Stimulated activated CD4-positive, alpha-beta T cell treated with anti-CD3 and anti-CD28 coated beads, Interleukin-12 subunit alpha, Interleukin-12 subunit beta, amount 100 ng/mL, for 4 hours (primary cell): ENCODE data around the gene LY6G6C.

Experiments used
- DNase-seq: peaks from one replicate; pipeline ENCODE4 v3.0.0-alpha.2; 2020

LY6G6C gene, protein sequence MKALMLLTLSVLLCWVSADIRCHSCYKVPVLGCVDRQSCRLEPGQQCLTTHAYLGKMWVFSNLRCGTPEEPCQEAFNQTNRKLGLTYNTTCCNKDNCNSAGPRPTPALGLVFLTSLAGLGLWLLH

DNA sequence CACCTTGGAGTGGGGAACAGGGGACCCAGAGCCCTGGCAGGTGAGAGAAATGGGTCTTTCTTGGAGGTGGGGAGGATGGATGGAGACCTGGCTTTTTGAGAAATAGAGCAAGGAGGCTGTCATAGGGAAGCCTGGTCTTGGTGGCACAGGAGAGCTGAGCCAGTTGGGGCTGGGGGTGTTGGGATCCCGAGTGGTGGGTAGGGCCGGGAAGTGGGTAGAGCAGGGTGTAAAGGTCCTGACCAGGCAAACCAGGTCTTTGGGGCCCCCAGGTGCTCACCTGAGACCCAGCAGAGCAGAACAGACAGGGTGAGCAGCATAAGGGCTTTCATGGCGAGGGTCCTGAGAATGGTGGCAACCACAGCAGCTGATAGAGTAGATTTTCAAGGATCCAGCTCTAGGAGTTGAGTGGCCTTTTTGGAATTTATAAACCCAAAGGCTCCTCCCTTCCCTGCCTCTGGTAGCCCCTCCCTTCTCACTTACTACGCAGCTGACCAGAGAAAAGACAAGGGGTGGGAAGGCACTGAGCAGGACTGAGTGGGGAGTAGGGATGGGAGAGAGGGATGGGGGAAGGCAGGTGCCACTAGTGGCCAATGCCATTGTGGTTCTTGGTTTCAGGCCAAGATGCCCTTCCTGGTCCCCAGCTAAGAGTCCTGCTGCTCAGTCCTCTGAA, at the start of gene LY6G6C:
TSS of gene LY6G6C (minus strand) at position 396 of the 670 bp plus-strand sequence. CDS start at position 329, 67 bp downstream.
- DNase-seq, result no peak

DNA sequence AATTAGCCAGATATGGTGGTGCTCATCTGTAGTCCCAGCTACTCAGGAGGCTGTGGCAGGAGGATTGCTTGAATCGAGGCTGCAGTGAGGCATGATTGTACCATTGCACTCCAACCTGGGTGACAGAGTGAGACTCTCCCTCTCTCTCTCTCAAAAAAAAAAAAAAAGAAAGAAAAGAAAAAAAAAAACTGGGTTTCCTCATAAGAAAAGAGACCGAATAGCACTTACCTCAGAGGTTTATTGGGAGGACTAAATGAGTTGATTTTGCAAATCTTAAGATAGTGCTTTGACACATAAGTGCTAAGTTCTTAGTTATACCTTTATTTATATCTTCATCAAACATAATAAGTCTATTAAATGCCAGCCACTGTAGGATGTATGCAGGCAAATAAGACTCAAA, 49.3 kb upstream of the LY6G6C start:
- no peak for DNase-seq

DNA sequence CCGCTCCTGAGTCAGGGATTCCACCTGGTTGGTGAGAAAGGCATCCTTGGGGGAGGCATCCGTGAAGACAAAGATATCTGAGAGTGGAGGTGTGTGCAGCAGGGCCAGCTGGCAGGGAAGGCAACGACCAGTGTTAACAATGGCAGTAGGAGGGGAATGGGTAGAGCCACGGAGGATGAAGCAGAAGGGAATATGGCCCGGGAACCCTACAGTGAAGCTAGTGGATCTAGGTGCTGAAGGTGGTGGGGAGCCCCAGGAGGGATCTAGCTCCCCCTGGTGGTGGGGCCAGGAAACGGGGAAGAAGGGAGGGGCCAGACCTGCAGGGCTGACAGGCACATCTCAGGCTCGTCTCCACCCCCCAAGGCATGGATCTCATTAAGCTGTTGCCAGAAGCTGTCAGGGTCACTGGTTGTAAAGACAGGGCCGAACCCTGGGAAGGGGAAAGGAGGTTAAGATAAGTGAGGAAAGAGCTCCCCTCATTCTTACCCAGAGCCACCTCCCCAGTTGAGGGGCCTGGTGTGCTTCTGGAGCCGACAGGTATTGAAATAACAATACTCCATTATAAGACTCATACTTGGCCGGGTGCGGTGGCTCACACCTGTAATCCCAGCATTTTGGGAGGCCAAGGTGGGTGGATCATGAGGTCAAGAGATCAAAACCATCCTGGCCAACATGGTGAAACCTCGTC, 48.3 kb upstream of the LY6G6C start:
- DNase-seq, result peak; percentile 70

DNA sequence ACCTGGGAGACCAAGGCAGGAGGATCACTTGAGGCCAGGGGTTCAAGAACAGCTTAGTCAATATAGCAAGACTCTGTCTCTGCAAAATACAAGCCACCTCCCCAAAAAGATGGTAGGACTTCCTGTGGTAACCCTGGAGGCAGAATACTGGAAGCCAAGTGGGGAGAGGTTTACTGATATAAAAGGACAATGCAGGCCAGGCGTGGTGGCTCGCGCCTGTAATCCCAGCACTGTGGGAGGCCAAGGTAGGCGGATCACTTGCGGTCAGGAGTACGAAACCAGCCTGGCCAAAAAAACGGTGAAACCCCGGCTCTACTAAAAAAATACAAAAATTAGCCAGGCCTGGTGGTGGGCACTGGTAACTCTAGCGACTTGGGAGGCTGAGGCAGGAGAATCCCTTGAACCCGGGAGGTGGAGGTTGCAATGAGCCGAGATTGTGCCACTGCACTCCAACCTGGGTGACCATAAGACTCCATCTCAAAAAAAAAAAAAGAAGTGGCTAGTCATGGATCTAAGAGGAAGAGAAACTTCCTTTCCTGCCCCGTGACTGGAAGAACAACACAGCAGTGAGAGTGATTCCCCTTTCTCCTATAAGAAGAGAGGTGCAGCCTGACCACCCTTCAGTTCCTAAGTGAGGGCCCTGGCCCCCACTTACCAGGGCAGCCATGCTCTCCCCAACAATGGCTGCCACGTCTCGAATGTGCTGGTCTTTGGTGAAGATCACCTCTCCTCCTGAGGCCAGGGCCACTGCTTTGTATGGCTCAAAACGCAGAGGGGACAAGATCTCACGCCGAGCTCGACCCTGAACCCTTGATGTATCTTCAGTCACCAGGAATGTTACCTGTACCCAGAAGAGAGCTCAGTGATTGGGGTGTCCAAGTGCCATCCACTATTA, 47.1 kb upstream of the LY6G6C start:
- no peak for DNase-seq

DNA sequence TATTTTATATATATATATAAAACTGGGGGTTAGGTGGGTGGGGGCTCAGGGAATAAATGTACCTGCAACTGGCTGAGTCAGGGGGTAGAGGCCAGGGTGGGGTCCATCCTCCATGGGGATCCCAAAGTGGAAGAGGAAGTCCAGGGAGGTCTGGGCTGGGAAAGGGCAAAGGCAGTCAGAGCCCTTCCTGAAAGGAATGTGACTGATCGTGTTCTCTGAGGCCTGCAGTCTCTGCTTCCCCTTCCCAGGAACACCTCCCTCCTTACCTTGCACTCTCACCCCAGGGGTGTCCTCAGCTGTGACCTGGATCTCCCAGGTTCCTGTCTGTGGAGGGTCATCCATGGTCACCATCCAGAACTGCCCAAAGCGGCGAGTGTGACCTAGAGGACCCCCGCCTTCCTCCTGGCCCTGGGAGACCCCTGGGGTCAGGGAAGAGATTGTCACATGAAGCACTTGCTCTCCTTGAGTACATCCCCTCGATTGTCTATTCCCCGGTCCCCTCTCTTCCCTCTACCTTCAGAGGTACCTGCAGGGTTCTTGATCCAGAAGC, 45.6 kb upstream of the LY6G6C start:
- no peak for DNase-seq

DNA sequence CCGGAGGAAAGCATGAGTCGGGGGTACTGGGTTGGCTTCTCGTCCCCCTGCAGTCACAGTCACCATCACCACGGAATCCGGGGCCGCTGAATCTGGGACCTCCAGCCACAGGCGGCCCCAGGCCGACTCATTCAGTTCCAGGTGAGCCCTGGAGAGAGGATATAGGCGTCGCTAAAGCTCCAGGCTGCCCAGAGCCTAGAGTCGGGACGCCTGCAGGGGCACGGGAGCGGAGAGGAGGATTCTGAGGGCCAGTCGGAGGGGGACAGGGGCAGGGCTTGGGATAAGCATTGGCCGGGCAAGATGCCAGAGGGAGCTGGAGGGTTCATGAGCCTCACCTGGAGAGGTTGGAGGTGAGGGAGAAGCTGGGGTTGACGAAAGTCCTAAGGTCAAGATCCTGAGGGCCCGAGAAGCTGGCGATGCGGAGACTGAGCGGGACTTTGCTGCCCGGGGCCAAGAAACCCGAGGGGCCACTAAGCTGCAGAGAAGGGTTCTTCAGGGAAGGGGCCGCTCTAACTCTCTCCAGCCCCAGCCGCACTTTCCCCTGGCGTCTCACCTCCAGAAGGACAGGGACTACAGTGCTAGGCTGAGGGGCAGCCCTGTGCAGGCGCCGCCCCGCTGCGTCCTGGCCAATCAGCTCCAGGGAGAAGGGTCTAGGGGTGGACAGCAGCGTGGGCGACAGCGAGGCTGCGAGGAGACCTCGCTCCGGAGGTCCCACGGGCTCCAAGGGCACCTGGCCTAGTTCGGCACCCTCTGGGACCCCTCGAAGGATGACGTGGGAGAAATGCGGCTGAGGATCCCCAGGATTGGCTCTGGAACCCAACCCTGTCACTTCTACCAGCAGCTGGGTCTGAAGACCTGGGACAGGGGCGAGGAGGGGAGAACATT, 44.6 kb upstream of the LY6G6C start:
- no peak for DNase-seq

DNA sequence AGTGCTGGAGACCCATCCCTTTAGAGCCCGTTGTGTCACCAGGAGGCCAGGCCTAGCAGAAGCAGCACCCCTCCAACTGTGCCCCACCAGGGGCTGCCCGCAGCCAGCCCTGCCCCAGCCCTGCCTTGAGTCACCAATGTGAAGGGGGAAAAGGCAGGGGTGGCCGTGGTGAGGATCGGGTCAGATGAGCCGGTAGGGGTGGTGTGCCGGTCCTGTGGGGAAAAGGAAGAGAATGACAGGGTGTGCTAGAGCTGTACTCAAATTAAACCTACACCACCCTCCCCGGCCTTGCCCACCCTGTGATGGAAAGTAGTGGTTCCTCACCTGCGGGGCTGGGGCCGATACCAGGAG, 44.0 kb upstream of the LY6G6C start:
- no peak for DNase-seq

DNA sequence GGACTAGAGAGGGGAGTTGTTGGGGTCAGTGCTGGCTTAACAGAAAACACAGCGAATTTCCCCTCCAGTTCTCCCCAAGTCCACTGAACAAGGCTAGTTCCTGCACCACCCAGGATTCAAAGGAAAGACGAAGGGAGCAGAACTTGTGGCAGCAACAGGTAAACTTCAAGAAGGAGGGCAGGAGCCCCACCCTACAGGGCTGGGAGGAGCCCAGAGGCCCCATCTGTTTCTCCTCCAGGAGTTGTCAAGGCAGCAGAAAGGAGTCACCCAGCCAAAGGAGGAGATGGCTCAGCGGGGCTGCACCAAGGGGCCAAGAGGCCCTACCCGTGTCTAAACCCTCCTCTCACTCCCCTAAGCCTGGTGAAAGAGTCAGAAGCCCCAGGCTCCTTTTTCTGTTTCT, 42.7 kb upstream of the LY6G6C start:
- DNase-seq, result no peak

DNA sequence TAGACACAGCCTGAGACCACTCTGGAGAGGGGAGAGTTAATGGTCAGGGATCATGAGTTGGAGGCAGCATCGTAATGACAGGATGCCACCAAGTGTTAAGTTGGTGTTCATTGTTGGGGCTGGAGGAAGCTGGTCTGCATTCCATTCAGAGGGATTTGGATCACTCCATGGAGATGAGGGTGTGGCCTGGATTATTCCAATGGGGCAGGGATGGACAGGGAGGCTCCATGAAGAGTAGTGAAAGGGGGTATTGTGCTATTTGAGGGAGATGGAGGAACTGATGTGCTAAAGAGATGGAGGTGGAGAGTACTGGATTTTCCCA, 42.0 kb upstream of the LY6G6C start:
- no peak for DNase-seq

DNA sequence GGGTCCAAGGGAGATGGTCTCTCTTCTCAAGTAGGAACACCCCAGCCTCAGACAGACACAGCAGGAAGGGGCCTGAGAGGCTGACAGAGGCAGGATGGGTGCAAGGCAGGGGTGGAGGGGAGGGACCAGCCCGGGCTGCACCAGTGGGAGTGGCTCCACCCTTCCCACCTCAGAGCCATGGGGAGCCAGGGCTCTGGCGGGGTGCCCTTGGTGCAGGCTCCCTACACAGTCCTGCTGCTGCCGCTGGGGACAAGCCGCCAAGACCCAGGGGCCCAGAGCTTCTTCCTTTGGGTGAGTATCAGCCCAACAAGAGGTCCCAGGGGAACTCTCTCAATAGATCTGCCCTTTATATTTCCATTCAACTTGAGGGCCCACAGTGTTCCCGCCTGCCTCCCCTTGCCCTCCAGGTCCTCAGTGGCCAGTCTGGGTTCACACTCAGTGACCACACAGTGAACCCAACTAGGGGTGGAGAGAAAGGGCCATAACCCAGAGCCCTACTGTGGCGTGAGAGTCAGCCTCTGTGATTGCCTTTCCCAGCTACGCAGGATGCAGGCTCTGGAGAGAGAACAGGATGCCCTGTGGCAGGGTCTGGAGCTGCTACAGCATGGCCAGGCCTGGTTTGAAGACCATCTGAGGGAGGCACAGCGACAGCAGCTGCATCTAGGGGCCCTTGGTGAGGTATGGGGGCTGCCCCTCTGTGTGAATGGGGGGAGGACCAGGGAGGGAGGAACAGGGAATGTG, 41.5 kb upstream of the LY6G6C start:
- DNase-seq, result no peak

DNA sequence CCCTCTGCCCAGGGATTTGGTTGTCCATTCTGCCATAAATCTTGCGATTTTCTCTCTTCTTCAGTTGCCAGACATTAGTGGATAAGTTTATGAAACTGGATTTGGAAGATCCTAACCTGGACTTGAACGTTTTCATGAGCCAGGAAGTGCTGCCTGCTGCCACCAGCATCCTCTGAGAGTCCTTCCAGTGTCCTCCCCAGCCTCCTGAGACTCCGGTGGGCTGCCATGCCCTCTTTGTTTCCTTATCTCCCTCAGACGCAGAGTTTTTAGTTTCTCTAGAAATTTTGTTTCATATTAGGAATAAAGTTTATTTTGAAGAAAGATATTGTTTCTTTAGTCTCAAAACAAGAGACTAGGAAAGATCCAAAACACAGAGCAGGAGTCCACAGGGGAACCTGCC, 40.8 kb upstream of the LY6G6C start, which contains the start of gene SAPCD1:
TSS of gene SAPCD1 (plus strand) at position 301 of the 400 bp plus-strand sequence. CDS start 399 bp downstream, outside the sequence.
- no peak for DNase-seq

DNA sequence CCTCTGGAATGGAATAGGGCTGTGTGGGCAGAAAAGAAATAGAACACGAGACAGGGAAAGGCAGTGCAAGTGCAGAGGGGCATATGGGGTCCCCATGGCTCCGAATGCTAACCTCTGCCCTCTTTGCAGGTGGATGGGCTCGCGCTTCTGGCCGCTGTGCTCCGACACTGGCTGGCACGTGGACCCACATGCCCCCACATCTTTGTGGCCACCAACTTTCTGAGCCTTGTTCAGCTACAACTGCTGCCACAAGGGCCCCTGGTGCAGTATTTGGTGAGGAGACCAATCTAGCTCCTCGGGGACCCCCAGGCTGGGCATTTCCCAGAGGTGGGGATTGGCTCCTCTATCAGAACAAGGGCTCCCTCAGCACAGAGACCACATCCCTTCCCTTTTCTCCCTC, 39.8 kb upstream of the LY6G6C start:
- no peak for DNase-seq

DNA sequence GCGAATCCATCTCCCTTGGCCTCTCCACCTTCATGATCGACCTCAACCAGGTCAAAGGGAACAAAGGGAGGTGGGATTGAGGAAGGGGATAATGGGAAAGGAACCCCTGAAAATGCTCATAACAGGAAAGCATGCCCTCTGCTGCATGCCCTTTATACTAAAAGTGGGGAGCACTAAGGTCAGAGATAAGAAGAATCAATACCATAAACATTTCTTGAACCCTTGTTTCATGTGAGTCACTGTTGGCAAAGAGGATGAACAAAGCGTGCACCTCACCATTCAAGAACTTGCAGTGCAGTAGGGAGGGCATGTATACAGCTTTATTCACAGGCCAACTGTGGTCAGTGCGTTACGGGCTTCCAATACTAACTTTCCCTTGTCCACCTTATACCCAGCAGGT, 39.2 kb upstream of the LY6G6C start:
- DNase-seq, result no peak

DNA sequence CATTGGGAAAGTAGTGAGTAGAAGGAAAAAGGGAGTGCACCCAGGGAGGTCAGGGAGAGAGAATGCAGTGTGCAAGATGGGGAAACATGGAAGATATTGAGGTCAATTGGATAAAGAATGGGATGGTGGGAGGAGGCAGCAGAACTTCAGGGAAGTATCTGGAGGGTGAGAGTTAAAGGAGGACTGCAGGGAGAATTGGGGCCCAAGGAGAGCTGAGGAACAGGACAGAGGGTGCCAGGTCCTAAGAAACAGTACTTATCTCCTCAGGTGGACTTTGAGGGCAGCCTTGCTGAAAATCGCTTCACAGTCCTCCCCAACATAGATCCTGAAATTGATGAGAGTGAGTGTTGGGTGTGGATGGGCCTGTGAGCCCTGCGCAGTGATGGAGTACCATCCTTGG, 36.7 kb upstream of the LY6G6C start:
- no peak for DNase-seq

DNA sequence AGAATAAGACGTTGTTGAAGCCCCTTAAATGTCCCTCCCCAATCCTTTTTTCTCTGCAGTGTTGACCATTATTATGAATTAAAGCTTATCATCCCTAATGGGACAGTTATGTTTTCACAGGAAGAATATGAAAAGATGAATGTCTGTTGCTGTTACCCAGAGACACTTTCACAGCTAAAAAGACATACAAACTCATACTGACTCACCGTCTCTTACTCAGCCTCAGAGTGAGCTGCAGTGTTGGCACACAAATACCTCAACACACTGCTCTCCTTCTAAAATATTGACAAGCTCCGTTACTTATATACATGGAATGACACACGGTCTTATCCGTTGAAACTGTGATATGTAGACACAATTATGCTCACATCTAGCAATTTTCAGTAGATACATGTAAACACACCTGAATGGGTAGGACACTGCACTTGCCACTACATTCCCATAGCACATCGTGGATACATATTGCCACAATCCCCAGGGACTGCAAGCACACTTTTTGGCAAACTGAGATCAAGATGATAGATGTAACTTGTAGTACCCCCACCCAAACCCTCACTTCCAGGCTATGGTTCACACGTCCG, 31.3 kb upstream of the LY6G6C start:
- DNase-seq, result no peak

DNA sequence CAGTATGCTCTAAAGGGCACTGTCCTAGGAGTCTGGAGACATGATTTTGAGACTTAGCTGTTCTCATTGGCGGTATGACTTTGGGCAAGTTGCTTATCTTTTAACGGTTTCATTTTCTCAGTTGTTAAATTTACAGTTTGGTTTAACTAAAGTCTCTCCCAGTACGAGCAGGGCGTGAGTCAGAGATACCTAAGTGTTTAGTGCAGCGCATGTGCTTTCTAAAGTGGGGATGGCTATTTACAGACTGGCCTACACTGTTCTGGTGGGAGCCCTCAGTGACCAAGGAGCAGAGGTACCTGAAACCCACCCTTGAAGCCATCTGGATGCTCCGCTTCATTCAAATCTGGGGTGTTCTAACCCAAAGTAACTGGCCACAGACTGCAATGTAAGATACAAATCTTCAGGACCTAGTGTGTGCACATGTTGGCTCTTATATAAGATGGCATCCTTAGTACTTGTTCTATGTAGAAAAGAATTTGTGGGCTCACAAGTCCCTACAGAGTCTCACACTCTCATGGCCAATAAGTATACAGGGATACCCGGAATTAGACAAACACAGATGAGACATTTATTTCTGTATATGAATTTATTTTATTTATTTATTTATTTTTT, 29.0 kb upstream of the LY6G6C start:
- no peak for DNase-seq

DNA sequence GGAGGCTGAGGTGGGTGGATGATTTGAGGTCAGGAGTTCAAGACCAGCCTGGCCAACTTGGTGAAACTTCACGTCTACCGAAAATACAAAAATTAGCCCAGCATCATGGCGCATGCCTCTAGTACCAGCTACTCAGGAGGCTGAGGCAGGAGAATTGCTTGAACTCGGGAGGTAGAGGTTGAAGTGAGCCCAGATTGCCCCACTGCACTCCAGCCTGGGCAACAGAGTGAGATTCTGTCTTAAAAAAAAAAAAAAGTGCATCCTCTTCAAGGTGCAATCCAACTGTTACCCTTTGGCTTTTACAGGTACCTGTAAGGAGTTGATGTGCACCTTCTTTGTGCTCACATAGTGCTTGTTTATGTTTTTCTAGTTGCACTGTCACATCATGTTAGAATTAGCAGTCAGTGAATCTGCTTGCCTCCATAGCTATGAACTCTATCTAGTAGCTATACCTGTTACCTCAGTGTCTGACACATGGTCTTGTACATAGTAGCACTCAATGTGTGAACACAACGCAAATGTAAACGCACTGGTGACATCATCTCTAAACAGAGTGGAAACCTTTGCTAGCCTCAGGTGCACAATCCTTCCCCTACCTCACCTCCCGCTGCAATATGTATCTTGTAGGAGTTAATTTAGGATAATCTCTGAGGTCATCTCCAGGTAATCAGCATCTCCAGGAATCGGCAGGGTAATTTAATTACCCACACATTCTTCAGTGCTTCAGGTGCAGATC, 27.9 kb upstream of the LY6G6C start:
- no peak for DNase-seq

DNA sequence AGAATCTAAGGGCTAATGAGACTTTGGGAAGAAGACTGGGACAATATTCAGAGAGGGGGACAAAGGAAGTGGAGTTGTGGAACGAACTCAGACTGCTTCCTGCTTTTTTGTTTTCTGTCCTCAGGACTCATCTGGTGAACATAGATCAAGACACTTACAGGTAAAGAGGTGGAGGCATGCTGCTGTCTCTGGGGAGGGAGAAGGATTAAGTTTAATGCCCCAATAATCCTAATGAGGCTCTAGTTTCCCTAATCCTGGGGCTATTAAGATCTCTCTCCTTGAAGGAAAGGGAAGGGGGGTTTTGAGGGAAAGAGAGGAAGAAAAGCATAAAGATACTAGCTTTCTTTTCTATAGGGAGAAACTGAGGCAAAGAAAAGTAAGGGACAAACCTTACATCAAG, 22.9 kb upstream of the LY6G6C start:
- DNase-seq, result no peak

DNA sequence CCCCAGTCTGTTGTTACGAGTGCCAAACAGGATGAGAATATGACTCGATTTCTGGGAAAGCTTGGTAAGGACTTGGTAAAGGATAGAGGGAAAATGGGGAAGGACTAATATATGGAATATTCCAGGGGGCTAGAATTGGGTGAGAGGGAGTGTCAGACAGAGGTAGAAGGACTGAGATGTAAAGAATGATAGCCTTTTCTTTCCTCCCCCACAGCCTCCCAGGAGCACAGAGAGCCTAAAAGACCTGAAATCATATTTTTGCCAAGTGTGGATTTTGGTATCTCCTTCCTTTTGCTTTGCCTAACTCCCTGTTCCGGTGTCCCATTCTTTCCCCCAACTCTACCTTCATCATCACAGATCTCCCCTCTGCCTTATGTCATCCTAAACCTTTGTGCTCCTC, 21.3 kb upstream of the LY6G6C start:
- no peak for DNase-seq

DNA sequence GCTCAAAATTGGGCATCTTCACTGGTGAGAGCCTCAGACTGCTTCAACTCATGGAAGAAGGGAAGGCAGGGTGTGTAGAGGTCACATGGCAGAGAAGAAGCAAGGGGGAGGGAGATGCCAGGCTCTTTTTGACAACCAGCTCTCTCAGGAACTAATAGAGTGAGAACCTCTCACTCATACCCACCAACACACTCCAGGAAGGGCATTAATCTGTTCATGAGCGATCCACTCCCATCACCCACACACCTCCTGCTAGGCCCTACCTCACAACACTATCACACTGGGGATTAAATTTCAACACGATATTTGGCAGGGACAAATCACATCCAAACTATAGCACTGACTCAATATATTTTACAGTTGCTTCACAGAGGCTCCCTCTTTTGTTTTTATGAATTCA, 20.3 kb upstream of the LY6G6C start:
- no peak for DNase-seq
